GM20000 (cell line): ENCODE results near the gene NUMB.

ENCODE experiments used
- DNase-seq: peaks from one replicate; pipeline ENCODE4 v3.0.0; 2012; ENCODE audit warnings: low spot score
- CTCF ChIP-seq: IDR thresholded peaks from 2 replicates; pipeline ENCODE4 v1.5.1; 2012; ENCODE audit warnings: mild to moderate bottlenecking, control low read depth; ENCODE audit errors: extremely low read depth, missing control alignments

Gene NUMB

DNA sequence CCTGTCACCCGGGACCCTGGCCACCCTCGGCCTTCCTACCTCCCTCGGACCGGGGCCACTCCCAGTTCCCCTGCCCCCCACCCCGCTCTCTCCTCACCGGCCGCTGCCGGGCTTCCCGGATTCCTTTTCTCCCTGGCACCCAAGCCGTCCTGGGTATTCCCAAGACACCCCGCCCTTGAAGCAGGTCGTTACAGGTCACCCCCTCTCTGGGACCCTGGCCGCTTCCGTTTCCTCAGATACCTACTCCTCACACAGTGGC is 493 bp downstream of the NUMB start:
- no peak for DNase-seq
- no peak for TF ChIP-seq CTCF

DNA sequence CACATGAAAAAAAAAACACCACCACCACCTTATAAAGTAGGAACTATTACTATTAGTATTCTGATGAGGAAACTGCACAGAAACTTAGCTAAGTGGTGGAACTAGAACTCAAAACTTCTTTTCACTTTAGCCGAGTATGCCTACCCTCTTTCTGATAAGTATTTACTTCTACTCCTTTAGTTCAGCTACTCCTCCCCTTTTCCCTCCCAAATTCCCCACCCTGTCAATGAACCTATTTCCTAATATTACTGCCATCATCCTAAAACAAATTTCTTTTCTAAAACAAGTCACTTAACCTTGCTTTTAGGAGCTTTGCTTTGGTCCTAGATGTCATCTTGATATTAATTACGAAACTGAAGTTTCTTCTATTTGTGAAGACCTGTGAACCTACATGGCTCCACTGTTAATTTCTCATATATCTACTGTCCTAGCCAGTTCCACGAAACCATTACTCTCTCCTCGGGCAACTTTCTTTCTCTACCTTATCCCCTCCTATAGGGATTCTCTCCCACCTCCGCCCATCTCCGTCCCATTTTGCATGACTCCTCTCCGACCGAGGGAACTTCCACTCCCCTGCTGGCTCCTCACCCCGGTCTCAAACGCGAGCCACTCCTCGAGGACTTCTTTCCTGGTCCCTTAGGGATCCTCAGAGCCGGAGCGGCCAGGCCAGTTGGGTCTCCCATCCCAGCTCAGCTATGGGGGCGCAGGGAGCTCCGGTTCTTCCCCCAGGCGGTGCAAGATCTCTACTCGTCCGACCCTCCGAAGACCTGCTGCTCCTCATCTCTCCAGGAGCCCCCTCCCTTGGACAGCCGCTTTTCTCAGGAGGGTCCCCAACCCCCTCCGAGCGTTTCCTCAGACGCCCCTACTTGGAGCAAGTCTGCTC is 1.1 kb downstream of the NUMB start:
- DNase-seq = no peak
- no peak for TF ChIP-seq CTCF

DNA sequence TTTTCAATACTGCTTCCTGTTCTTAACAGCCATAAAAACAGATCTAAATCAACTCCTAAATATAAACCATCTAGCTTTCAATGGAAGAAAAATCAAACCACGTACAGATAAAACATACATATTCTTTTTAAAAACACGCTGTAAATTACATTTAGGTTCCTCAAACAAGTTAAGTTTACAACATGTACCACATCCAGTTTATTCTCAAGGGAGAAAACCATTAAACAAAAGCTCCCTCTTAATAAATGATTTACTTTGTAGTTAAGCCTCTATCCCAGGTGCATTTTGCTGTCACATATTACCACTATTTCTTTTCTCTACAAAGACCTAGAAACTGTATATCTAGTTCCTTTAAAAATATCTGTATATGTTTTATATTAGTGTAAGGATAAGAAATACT is 3.1 kb downstream of the NUMB start:
- no peak for DNase-seq
- TF ChIP-seq CTCF = no peak

- TF ChIP-seq CTCF = no peak
- DNase-seq = no peak
Observed at GRCh38 chr14:73452341-73453186, 5.8 kb downstream of the NUMB start.

DNA sequence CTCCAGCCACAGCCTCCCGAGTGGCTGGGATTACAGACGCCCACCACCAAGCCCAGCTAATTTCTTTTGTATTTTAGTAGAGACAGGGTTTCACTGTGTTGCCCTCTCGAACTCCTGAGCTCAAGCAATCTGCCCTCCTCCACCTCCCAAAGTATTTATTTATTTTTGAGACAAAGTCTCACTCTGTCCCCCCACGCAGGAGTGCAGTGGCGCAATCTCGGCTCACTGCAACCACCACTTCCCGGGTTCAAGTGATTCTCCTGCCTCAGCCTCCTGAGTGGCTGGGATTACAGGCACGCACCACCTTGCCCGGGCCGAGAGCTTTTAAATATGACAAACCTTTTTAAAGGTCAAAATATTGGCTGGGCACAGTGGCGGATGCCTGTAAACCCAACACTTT is 14.6 kb downstream of the NUMB start:
- no peak for DNase-seq
- TF ChIP-seq CTCF = no peak

- TF ChIP-seq CTCF = no peak
- no peak for DNase-seq
Observed at GRCh38 chr14:73441286-73441685, 17.1 kb downstream of the NUMB start.

GRCh38 chr14:73438993-73439392 is 19.4 kb downstream of the NUMB start:
- DNase-seq = no peak
- no peak for TF ChIP-seq CTCF
